ENCODE results near the gene GTF3C1.
"Not testable (repeated sequence)": the region's sequence is repeated elsewhere in the genome, so short reads cannot be mapped to it uniquely, and the experiment has no call there.

The GTF3C1 gene

GRCh38 chr16:27437946-27438345, 111.8 kb downstream of the GTF3C1 start:
- no peak for DNase-seq

- DNase-seq, result no peak
Observed at GRCh38 chr16:27436921-27437650, 112.6 kb downstream of the GTF3C1 start.

- DNase-seq, result no peak
Observed at GRCh38 chr16:27436065-27436464, 113.6 kb downstream of the GTF3C1 start.

GRCh38 chr16:27435146-27435545, 114.6 kb downstream of the GTF3C1 start:
- DNase-seq, result not testable (repeated sequence)

- DNase-seq, result no peak
Observed at GRCh38 chr16:27434141-27435051, 115.3 kb downstream of the GTF3C1 start.

GRCh38 chr16:27433636-27434035, 116.1 kb downstream of the GTF3C1 start:
- no peak for DNase-seq

GRCh38 chr16:27433191-27433590, 116.5 kb downstream of the GTF3C1 start:
- not testable (repeated sequence) for DNase-seq

- DNase-seq, result no peak
Observed at GRCh38 chr16:27432558-27432957, 117.2 kb downstream of the GTF3C1 start.

- no peak for DNase-seq
Observed at GRCh38 chr16:27431773-27432532, 117.8 kb downstream of the GTF3C1 start.

- DNase-seq, result no peak
Observed at GRCh38 chr16:27430923-27431484, 118.7 kb downstream of the GTF3C1 start.

GRCh38 chr16:27430512-27430911, 119.2 kb downstream of the GTF3C1 start:
- DNase-seq, result no peak

- no peak for DNase-seq
Observed at GRCh38 chr16:27429981-27430441, 119.7 kb downstream of the GTF3C1 start.

- no peak for DNase-seq
Observed at GRCh38 chr16:27429330-27429871, 120.3 kb downstream of the GTF3C1 start.

GRCh38 chr16:27428026-27428785, 121.5 kb downstream of the GTF3C1 start:
- no peak for DNase-seq

GRCh38 chr16:27427538-27427937, 122.2 kb downstream of the GTF3C1 start:
- DNase-seq, result no peak

GRCh38 chr16:27426423-27427408, 123.0 kb downstream of the GTF3C1 start:
- DNase-seq, result no peak

GRCh38 chr16:27425961-27426360, 123.8 kb downstream of the GTF3C1 start:
- DNase-seq, result no peak

GRCh38 chr16:27424772-27425498, 124.8 kb downstream of the GTF3C1 start:
- no peak for DNase-seq

GRCh38 chr16:27421961-27422740, 127.6 kb downstream of the GTF3C1 start:
- DNase-seq, result no peak

All from left hindlimb (tissue), 1 donor.